Measurements from ENCODE around the gene NTF3.

DNA sequence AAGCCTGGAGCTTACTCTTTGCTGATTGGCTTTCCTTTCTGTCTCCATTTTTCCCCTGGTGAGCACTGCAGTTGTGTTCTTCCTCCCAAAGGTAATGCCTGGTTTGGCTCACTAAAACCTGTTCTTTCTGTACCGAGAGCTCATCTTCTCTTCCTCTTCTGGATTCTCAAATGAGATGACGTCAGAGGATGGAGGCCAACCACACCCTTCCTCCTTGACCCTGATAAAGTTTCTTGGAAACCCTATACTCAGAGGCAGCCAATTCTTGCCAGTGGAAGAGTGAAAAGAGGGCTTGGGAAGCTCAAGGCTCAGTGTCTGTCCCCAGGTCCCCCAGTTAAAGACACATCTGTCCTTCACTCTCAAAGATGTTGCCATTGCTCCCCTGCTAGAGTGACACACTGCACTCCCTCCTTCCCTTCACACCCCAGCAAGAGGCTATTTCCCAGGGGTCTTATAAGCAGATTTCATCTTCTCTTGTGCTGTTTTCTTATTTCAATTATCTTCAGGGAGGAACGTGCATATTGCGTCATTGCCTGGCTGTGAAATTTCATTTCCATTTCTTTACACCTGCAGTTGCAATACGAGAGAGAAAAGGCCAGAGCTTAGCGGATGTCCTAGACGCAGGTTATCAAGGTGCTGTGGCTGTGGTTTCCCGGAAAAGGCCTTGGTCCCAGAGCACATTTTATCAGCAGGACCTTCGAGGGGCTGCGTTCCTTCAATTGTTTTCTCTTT lies 27.3 kb downstream of the NTF3 start:
- TF ChIP-seq POLR2AphosphoS5 (IDR thresholded peaks at IDR 0.05): no peak
- TF ChIP-seq CTCF (IDR thresholded peaks at IDR 0.05 in 8 of 11, conservative IDR thresholded peaks at IDR 0.05 in 3 of 11): no peak
- no peak for TF ChIP-seq POLR2A (IDR thresholded peaks at IDR 0.05)

Data from spleen (tissue), 7 donors.